ENCODE data around the gene F13B.
"Not testable (repeated sequence)": the region's sequence is repeated elsewhere in the genome, so short reads cannot be mapped to it uniquely, and the experiment has no call there.

The F13B gene, protein sequence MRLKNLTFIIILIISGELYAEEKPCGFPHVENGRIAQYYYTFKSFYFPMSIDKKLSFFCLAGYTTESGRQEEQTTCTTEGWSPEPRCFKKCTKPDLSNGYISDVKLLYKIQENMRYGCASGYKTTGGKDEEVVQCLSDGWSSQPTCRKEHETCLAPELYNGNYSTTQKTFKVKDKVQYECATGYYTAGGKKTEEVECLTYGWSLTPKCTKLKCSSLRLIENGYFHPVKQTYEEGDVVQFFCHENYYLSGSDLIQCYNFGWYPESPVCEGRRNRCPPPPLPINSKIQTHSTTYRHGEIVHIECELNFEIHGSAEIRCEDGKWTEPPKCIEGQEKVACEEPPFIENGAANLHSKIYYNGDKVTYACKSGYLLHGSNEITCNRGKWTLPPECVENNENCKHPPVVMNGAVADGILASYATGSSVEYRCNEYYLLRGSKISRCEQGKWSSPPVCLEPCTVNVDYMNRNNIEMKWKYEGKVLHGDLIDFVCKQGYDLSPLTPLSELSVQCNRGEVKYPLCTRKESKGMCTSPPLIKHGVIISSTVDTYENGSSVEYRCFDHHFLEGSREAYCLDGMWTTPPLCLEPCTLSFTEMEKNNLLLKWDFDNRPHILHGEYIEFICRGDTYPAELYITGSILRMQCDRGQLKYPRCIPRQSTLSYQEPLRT

GRCh38 chr1:197066719-197067456 is at the start of gene F13B:
Gene F13B, minus strand, starts transcription at chr1:197067260. Its CDS starts 37 bp downstream, at chr1:197067223.
- no peak for DNase-seq (ENCODE audit: low read depth)

GRCh38 chr1:197116156-197116555 is 49.1 kb upstream of the F13B start:
- no peak for DNase-seq (ENCODE audit: low read depth)

- DNase-seq (ENCODE audit: low read depth), result no peak
Observed at GRCh38 chr1:197106869-197107268, 39.8 kb upstream of the F13B start.

- no peak for DNase-seq (ENCODE audit: low read depth)
Observed at GRCh38 chr1:197103300-197103699, 36.2 kb upstream of the F13B start.

DNA sequence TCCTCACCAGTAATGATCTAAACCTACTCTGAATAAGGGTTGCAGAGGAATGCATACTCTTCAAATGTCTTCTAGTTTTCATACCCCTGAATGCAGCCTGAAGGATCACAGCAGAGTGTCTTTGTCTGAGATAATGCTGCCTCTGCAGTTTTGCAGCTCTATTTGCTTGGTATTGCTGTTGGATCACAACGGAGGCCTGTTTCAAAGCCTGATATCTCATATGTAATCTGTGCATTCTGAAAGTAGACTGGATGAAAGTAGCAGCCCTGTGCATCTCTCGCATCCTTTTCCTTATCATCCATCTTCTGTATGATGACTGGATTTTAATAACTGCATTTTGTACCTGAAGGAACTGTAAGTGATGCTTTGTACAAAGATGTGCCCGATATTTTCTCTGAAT is 34.9 kb upstream of the F13B start:
- no peak for DNase-seq (ENCODE audit: low read depth)

- no peak for DNase-seq (ENCODE audit: low read depth)
Observed at GRCh38 chr1:197100677-197101076, 33.6 kb upstream of the F13B start.

- no peak for DNase-seq (ENCODE audit: low read depth)
Observed at GRCh38 chr1:197099444-197099843, 32.4 kb upstream of the F13B start.

DNA sequence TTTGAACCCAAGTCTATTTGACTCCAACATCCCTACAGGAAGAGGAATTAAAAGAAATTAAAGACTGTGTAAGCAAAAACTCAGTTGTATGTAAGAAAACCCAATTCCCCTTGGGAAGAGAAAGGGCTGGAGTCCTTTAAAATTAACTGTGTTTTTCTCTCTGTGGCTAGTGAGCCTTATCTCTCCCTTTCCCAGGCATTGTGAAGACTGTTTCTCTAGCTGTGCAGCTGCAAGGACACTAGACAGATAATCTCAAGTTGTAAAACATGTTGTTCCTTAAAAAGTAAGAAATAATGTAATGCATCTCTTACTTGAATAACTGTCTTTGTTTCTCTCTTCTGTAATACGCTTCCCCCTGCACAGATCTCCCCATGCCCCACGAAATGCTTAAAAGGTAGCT is 29.9 kb upstream of the F13B start:
- not testable (repeated sequence) for DNase-seq (ENCODE audit: low read depth)

DNA sequence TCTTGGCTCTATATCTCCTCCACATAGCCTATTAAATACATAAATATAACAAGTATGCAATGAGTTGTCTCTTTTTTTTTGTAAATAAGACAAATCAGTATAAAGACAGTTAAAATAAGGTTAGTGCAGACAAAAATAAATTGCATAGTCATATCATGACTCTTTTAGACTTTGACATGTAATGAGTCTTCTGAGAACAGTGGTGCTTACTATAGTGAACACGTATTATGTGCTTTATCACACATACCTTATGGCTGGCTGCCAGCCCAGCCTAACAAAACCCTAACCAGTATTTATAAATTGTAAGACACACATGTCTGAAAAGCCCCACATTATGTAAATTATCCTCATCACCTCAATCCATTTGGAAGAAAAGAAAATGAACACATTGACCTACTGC is 29.1 kb upstream of the F13B start:
- no peak for DNase-seq (ENCODE audit: low read depth)

DNA sequence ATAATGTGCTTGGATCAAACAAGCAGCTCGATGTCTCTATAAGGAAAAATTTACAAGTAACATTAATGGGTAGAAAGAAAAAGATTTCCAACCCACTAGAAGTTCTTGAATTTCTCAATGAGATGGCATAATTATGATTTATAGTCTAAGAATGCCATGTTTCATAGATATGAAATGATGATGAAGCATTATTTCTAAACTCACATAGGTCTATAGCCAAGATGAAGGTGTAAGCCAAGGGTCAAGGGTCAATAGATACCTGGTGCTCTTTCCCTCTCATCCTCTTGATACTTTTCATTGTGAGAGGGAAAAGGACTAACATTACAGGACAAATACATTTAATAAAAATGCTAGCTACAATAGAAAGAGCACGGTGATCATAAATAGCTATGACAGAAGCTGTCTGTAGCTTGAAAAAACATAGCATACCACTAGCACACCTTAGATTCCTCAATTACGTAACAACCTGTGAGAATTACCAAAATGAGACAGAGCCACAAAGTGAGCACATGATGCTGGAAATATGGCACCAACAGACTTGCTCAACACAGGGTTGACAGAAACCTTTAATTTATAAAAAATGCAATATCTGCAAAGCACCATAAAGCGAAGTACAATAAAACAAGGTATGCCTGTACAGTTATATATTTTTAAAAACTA is 26.3 kb upstream of the F13B start:
- DNase-seq (ENCODE audit: low read depth), result no peak

DNA sequence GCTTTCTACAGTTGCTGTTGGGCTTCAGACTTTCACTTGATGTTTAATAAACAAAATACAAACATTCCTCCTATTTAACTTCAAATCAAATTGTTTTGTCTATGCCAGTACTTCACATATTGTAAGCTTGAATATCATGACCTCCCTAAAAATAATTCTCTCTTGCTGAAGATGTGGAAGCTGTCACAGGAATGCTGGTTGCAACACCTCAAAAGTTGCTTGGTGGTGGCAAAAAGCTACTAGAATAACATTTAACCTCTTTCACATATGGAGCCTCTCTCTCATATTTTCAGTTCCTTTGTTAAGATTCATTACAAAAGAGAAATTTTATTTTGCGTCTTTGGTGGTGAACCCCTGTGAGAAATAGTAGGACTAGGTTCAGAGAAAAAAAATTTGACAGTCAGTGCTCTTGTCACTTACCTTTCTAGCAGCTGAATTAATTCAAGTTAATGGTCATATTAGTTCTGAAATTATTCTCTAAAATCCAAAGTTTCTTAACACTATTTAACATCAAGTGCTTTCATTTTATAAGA is 25.5 kb upstream of the F13B start:
- DNase-seq (ENCODE audit: low read depth), result no peak

- DNase-seq (ENCODE audit: low read depth), result no peak
Observed at GRCh38 chr1:197083474-197083873, 16.4 kb upstream of the F13B start.

DNA sequence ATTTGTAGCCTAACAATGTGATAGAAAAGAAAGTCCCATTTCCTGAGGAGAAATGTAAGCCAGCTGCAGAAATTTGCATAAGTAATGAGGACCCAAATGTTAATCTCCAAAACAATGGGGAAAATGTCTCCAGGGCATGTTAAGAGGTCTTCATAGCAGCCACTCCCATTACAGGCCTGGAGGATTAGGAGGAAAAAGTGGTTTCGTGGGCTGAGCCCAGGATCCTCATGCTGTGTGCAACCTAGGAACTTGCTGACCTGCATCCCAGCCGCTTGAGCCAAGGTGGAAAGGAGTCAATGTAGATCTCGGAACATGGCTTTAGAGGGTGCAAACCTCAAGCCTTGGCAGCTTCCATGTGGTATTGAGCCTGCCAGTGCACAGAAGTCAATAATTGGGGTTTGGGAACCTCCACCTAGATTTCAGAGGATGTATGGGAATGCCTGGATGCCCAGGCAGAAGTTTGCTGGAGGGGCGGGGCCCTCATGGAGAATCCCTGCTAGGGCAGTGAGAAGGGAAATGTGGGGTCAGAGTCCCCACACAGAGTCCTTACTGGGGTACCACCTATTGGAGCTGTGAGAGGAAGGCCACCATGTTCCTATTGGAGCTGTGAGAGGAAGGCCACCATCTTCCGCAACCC is 14.2 kb upstream of the F13B start:
- no peak for DNase-seq (ENCODE audit: low read depth)

- no peak for DNase-seq (ENCODE audit: low read depth)
Observed at GRCh38 chr1:197080323-197080722, 13.3 kb upstream of the F13B start.

- no peak for DNase-seq (ENCODE audit: low read depth)
Observed at GRCh38 chr1:197076585-197076984, 9.5 kb upstream of the F13B start.

- DNase-seq (ENCODE audit: low read depth), result no peak
Observed at GRCh38 chr1:197073978-197074377, 6.9 kb upstream of the F13B start.

GRCh38 chr1:197067457-197067818 is 378 bp upstream of the F13B start:
- DNase-seq (ENCODE audit: low read depth), result no peak

GRCh38 chr1:197066277-197066676 is 783 bp downstream of the F13B start:
- no peak for DNase-seq (ENCODE audit: low read depth)

DNA sequence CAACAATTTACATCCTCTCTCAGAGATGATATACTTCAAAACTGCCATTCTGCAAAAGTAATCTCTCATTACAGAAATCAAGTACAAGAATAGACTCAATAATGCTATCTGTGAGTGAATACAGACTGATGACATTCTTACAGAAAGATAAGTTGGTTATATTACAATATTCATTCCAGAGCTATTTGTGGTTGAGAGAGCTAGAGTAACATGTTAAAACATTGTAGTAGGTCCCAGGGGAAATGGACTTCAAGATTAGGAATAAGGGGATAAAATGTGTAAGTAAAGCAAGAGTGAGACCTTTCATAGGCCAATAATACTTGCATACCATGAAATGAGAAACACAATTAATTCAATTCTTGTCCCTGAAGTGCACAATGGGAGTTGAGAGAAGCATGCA is 1.5 kb downstream of the F13B start:
- DNase-seq (ENCODE audit: low read depth), result no peak

DNA sequence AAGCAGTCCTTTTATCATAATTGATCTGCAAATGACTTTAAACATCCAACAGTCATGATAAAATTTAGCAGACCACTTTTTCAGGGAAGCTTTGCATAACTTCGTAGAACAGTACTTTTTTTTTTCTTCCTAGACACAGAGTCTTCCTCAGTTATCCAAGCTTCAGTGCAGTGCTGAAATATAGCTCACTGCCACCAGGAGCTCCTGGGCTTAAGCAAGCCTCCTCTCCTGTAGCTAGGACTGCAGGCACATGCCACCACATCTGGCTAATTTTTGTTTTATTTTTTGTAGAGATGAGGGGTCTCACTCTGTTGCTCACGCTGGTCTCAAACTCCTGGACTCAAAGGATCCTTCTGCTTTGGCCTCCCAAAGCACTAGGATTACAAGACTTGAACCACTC is 3.8 kb downstream of the F13B start:
- no peak for DNase-seq (ENCODE audit: low read depth)

GRCh38 chr1:197062692-197063091 is 4.4 kb downstream of the F13B start:
- no peak for DNase-seq (ENCODE audit: low read depth)

DNA sequence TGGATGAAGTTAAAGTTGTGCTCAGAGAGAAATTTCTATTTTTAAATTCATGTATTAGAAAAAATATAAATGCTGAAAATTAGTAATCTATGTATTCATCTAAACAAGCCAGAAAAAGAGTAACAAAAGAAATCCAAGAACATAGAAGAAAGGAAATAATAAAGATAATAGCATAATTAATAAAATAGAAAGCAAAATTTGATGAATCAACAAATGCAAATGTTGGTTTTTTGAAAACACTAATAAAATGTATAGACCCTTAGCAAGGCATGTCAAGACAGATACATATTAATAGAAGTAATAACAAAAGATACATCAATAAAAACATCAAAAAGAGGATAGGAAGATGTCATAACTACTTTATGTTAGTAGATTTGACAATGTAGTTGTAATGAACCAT is 18.0 kb downstream of the F13B start:
- no peak for DNase-seq (ENCODE audit: low read depth)
